NCI-H82 treated with DMSO at 0.1 percent for 48 hours (cell line): ENCODE results near the gene FHDC1.

Experiments
- DNase-seq: peaks from one replicate; lab custom pipeline; 2025; ENCODE audit not compliant: unreplicated experiment; lab: John Stamatoyannopoulos, UW

FHDC1 gene

GRCh38 chr4:152936446-152937335 is 568 bp downstream of the FHDC1 start:
- DNase-seq, result no peak

- DNase-seq, result no peak
Observed at GRCh38 chr4:152937336-152938236, 1.5 kb downstream of the FHDC1 start.

- no peak for DNase-seq
Observed at GRCh38 chr4:152938237-152938947, 2.3 kb downstream of the FHDC1 start.

- DNase-seq, result no peak
Observed at GRCh38 chr4:152939621-152940020, 3.5 kb downstream of the FHDC1 start.

- DNase-seq, result no peak
Observed at GRCh38 chr4:152940461-152940860, 4.3 kb downstream of the FHDC1 start.

GRCh38 chr4:152941411-152941810 is 5.3 kb downstream of the FHDC1 start:
- DNase-seq, result no peak

- DNase-seq, result no peak
Observed at GRCh38 chr4:152942346-152942745, 6.2 kb downstream of the FHDC1 start.

GRCh38 chr4:152943672-152944071 is 7.5 kb downstream of the FHDC1 start:
- DNase-seq, result no peak

- no peak for DNase-seq
Observed at GRCh38 chr4:152944666-152945320, 8.7 kb downstream of the FHDC1 start.

- DNase-seq, result no peak
Observed at GRCh38 chr4:152945639-152946038, 9.5 kb downstream of the FHDC1 start.

- DNase-seq, result no peak
Observed at GRCh38 chr4:152946446-152946845, 10.3 kb downstream of the FHDC1 start.

GRCh38 chr4:152947311-152947710 is 11.2 kb downstream of the FHDC1 start:
- DNase-seq, result no peak

- no peak for DNase-seq
Observed at GRCh38 chr4:152949930-152950329, 13.8 kb downstream of the FHDC1 start.

GRCh38 chr4:152950402-152951274 is 14.5 kb downstream of the FHDC1 start:
- DNase-seq, result no peak

- no peak for DNase-seq
Observed at GRCh38 chr4:152951348-152951747, 15.2 kb downstream of the FHDC1 start.

GRCh38 chr4:152953514-152953913 is 17.4 kb downstream of the FHDC1 start:
- no peak for DNase-seq

- no peak for DNase-seq
Observed at GRCh38 chr4:152954741-152955140, 18.6 kb downstream of the FHDC1 start.

GRCh38 chr4:152956147-152956546 is 20.0 kb downstream of the FHDC1 start:
- no peak for DNase-seq

GRCh38 chr4:152956650-152957436 is 20.7 kb downstream of the FHDC1 start:
- DNase-seq, result no peak
